HCEC 1CT (cell line): ENCODE results near the gene KRTAP20-1.

Experiments
- DNase-seq: peaks from one replicate; pipeline ENCODE4 v3.0.0-alpha.2; 2017

The KRTAP20-1 gene

DNA sequence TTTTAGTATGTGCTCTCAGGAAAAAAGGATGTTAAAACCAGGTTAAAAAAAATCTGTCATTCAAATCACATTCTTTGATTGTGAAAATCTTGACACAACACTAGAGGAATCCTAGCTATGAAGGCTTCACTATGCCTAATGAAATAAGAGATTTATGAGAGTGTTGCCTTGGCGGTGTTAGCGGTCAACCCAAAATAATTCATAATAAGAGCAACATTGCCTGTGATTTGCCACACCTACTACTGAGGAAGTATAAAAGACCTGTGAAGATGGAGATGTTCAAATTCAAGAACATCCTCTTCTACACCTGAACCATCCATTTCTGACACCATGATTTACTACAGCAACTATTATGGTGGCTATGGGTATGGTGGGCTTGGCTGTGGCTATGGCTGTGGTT lies at the start of gene KRTAP20-1:
Gene KRTAP20-1 (plus strand): TSS at position 301 of the 400 bp plus-strand sequence. CDS start 30 bp downstream, at position 331.
- no peak for DNase-seq

DNA sequence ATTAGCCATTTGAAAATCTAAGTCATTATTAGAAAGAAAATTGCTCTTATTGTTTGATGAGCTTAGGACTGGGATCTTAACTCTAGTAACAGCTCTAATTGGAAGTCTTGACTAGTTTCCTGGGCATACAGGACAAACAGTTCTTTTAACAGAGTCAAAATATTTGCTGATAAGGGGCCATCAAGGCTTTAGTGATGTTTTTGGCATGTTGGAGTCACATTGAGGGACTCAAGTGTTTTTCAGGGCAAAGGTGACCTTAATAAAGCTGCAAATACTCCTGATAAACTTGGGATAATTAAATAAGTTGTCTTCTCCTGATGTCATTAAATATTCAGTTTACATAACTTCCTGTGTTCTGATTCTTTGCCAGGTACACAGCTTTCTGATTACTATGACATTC lies 48.6 kb upstream of the KRTAP20-1 start:
- DNase-seq: no peak

GRCh38 chr21:30577766-30578165 lies 38.5 kb upstream of the KRTAP20-1 start:
- no peak for DNase-seq

DNA sequence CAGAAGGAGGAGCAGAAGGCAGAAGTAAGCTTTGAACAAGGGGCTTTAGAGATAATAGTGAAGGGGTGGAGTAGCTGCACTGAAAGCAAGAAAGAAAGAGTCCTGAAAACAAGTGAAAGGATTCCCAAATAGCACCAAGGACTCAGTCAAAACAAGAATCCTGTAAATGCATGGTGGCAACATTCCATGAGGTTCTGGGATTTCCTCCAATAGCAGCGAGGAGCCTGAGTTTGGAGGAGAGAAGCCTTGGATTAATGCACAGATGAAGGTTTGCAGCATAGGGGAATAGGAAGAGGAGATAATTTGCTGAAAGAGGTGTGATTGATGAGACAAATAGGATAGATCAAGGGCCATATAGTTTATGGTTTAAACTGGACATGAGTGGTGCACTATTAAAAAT lies 36.9 kb upstream of the KRTAP20-1 start:
- DNase-seq: no peak

DNA sequence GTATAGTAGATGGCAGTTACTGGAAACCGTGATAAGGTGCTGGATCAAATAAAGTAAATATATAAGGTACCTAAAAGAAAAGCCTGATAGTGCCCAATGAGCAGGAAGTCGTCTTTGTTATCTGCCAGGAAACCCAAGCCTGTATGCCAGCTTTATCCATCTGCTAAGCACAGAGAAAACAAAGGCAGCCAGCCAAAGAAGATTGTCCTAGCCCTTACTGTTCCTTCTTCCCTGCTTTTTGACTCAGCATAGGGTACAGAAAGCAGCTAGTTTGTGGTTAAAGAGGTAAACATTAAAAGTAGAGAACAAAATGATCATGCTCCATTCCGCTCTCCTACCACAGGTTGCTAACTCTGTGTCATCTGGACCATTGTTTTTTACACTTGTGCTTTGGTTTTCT lies 36.1 kb upstream of the KRTAP20-1 start:
- DNase-seq: no peak

DNA sequence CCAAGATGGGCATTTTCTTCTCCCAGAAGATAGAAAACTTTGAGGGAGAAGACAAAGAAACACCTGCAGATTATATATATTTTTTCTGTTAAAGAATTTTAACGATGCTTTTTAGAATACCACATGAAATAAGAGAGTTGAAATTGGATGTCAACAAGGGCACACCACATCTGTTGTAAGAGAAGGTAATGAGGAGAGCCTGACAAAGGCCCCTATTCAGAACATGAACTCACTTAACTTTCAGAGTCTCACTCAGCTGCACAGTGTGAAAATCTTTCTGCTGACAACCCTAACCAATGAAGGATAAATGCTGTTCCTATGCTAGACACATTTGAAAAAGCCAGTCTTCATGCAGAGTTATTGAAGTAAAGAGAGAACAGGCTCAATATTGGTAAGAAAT lies 33.4 kb upstream of the KRTAP20-1 start:
- no peak for DNase-seq

GRCh38 chr21:30590297-30590696 lies 25.9 kb upstream of the KRTAP20-1 start, which contains the start of gene KRTAP22-2:
Gene KRTAP22-2 (minus strand): TSS chr21:30590397.
- DNase-seq: no peak

- DNase-seq: no peak
Measured at GRCh38 chr21:30592140-30592539, 24.1 kb upstream of the KRTAP20-1 start, which contains the start of gene KRTAP6-3. Gene KRTAP6-3 (plus strand): TSS chr21:30592440. CDS start chr21:30592446, 6 bp downstream.

DNA sequence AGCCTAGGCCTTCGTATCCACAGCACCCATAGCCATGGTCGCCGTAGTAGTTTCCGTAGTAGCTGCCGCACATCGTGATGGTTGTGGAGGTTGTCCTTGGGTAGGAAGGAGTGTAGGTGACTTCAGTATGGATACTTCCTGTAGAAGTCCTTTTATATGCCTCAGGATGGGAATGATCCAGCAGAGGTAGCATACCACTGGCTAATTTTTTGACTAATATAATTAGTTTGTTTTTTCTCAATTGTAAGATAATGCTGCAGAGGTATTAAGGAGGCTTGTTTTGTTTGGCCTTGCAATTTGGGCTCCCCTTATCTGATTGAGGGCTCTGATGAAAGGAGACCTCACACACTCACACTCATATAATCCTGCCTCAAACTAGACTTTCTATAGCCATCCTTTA lies 17.4 kb upstream of the KRTAP20-1 start, which contains the start of gene KRTAP6-2:
Gene KRTAP6-2 (minus strand): TSS at position 101 of the 400 bp plus-strand sequence. CDS start 28 bp downstream, at position 73.
- DNase-seq: no peak

DNA sequence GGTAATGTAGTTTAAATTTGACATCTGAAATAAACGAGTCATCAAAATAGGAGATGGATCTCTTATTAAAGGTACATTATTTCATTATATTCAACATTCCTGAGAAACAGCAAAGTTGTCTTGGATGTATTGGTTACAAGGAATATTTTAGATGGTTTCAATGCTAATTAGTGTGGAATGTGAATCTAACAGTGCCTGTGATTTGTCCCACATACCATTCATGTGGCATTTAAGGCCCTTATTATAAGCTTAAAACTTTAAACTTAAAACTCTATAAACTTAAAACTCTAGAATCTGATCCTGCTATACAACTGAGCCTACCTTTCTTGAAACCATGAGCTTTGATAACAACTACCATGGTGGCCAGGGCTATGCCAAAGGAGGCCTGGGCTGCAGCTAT lies 15.4 kb upstream of the KRTAP20-1 start, which contains the start of gene KRTAP22-1:
Gene KRTAP22-1 (plus strand): TSS at position 301 of the 400 bp plus-strand sequence.
- DNase-seq: no peak

- no peak for DNase-seq
Measured at GRCh38 chr21:30605968-30606367, 10.3 kb upstream of the KRTAP20-1 start.

GRCh38 chr21:30612132-30612531 lies 4.1 kb upstream of the KRTAP20-1 start:
- DNase-seq: no peak

DNA sequence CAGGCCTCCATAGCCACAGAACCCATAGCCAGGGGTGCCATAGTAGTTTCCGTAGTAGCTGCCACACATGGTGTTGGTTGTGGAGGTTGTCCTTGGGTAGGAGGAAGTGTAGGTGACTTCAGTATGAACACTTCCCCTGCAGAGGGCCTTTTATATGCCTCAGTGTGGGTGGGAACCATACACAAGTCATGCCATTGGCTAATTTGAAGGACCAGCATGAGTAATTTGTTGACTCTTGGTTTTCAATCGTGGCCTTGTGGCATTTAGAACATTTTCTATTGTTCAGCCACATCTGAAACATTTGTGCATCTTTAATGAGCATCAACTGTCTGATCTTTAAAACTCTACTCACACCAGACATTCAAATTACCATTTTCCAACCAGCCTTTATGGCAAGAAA lies 2.4 kb upstream of the KRTAP20-1 start, which contains the start of gene KRTAP6-1:
Gene KRTAP6-1 (minus strand): TSS at position 95 of the 400 bp plus-strand sequence. CDS start 26 bp downstream, at position 69.
- DNase-seq: no peak

GRCh38 chr21:30615199-30615598 lies 1.0 kb upstream of the KRTAP20-1 start:
- no peak for DNase-seq

GRCh38 chr21:30620080-30620479 lies 3.9 kb downstream of the KRTAP20-1 start:
- DNase-seq: no peak

DNA sequence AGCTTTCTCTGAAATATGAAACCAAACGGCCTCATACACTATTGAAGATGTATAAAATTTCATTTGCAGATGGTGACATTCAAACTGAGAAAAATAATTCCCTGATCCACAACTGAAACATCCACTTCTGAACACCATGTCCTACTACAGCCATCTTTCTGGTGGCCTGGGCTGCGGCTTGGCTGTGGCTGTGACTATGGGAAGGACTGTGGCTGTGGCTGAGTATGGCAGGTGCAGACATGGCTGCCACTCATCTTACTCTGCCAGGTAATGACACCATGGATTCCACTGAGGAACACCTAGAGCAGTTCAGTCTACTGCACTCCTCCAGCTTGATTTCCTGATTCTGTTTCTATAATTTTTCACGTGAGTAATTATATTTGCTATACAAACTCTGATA lies 4.3 kb downstream of the KRTAP20-1 start, which contains the start of gene KRTAP20-4:
Gene KRTAP20-4 (plus strand): TSS at position 106 of the 400 bp plus-strand sequence.
- no peak for DNase-seq

DNA sequence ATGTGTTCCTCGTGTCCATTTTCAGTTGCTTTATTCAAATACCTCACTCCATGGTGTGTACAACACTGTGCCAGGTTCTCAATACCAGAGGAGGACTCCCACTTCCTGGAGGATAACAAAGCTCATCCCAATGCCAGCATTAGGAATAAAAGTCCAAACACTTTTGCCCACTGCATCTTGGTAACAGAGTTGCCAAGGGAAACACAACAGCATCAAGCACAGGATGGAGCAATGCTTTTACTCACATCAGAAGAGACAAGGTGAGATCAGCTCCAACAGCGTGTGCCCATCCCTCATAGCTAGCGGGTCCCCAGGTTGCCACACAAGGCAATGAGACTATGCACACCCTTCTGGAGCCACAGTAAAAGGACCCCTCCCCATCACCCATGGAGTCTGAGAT lies 7.1 kb downstream of the KRTAP20-1 start:
- DNase-seq: no peak

GRCh38 chr21:30625449-30626165 lies 9.4 kb downstream of the KRTAP20-1 start:
- DNase-seq: no peak

- DNase-seq: no peak
Measured at GRCh38 chr21:30628109-30628508, 11.9 kb downstream of the KRTAP20-1 start.

DNA sequence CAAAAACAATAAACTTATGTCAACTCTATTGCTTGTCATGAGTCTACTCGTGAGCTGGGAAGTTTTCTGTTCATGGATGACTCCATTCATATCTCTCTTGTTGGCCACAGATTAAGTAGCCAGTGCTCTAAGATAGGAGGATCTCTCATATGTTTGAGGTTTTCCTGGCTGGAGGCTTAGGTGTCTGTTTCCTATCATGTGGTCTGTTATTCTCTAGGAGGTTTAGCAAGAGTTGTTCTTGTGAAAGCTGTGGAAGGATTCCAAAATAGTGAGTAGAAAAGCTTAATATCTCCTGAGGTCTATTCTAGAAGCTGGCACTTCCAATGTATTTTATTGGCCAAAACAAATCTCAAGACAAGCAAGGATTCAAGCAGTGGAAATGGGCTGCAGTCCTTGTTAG lies 13.0 kb downstream of the KRTAP20-1 start:
- DNase-seq: no peak

GRCh38 chr21:30634906-30635305 lies 18.7 kb downstream of the KRTAP20-1 start, which contains the start of gene KRTAP20-2:
Gene KRTAP20-2 (plus strand): TSS chr21:30635206. CDS start chr21:30635264, 58 bp downstream.
- no peak for DNase-seq

- no peak for DNase-seq
Measured at GRCh38 chr21:30638686-30639085, 22.5 kb downstream of the KRTAP20-1 start.

- DNase-seq: no peak
Measured at GRCh38 chr21:30642564-30642963, 26.3 kb downstream of the KRTAP20-1 start, which contains the start of gene KRTAP20-3. Gene KRTAP20-3 (plus strand): TSS chr21:30642864.

- no peak for DNase-seq
Measured at GRCh38 chr21:30646904-30647414, 30.7 kb downstream of the KRTAP20-1 start.
